ENCODE data around the gene LYG2.
A peak's percentile ranks its signal among the peaks of the same experiment; 100 is the strongest.
"Not testable (repeated sequence)": the region's sequence is repeated elsewhere in the genome, so short reads cannot be mapped to it uniquely, and the experiment has no call there.

LYG2 gene

GRCh38 chr2:99255491-99256318 is at the start of gene LYG2:
TSS of gene LYG2 (minus strand) at chr2:99255666. CDS start at chr2:99254260, 1,406 bp downstream.
- no peak for DNase-seq

GRCh38 chr2:99301097-99301496 is 45.6 kb upstream of the LYG2 start, which contains the start of gene LYG1:
TSS of gene LYG1 (minus strand) at chr2:99301197. CDS start at chr2:99295670, 5,527 bp downstream.
- DNase-seq: not testable (repeated sequence)

GRCh38 chr2:99299580-99299979 is 44.1 kb upstream of the LYG2 start:
- DNase-seq: no peak

GRCh38 chr2:99297994-99298393 is 42.5 kb upstream of the LYG2 start:
- no peak for DNase-seq

- no peak for DNase-seq
Measured at GRCh38 chr2:99285526-99285925, 30.1 kb upstream of the LYG2 start.

- DNase-seq: no peak
Measured at GRCh38 chr2:99279969-99280695, 24.7 kb upstream of the LYG2 start.

GRCh38 chr2:99278793-99279291 is 23.4 kb upstream of the LYG2 start:
- peak; percentile 80 for DNase-seq

- DNase-seq: not testable (repeated sequence)
Measured at GRCh38 chr2:99278195-99278765, 22.8 kb upstream of the LYG2 start.

- DNase-seq: no peak
Measured at GRCh38 chr2:99275882-99276281, 20.4 kb upstream of the LYG2 start.

GRCh38 chr2:99261242-99261641 is 5.8 kb upstream of the LYG2 start:
- no peak for DNase-seq

GRCh38 chr2:99260184-99260583 is 4.7 kb upstream of the LYG2 start:
- no peak for DNase-seq

GRCh38 chr2:99259465-99259864 is 4.0 kb upstream of the LYG2 start:
- no peak for DNase-seq

GRCh38 chr2:99256677-99257076 is 1.2 kb upstream of the LYG2 start:
- no peak for DNase-seq

- DNase-seq: no peak
Measured at GRCh38 chr2:99249951-99250350, 5.5 kb downstream of the LYG2 start.

- DNase-seq: no peak
Measured at GRCh38 chr2:99242151-99242550, 13.3 kb downstream of the LYG2 start.

GRCh38 chr2:99240431-99240830 is 15.0 kb downstream of the LYG2 start:
- no peak for DNase-seq

- no peak for DNase-seq
Measured at GRCh38 chr2:99238599-99238998, 16.9 kb downstream of the LYG2 start.

GRCh38 chr2:99233177-99233576 is 22.3 kb downstream of the LYG2 start:
- not testable (repeated sequence) for DNase-seq

- DNase-seq: no peak
Measured at GRCh38 chr2:99217929-99218501, 37.5 kb downstream of the LYG2 start.

GRCh38 chr2:99216096-99216495 is 39.4 kb downstream of the LYG2 start:
- no peak for DNase-seq

- no peak for DNase-seq
Measured at GRCh38 chr2:99205491-99205890, 50.0 kb downstream of the LYG2 start.

- no peak for DNase-seq
Measured at GRCh38 chr2:99201959-99202678, 53.3 kb downstream of the LYG2 start.
